ENCODE results near the gene SLC38A10.

The SLC38A10 gene

DNA sequence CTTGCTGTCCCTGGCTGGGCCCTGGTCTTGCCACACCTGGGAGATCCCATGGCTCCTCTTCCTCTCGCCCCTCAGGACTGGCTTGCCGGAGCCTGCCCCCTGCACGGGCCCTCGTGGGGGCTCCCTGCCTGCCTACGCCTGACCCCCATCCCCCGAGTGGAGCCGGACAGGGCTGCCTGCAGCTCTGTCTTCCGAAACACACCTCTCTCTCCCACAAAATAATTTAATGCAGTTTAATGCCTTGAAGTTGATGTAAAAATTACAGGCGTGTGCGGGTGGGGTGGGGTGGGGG lies 22.4 kb upstream of the SLC38A10 start:
- no peak overlapping the region for H3K4me3 ChIP-seq (replicated peaks; ENCODE audit: low read depth, low read length)
- no peak for DNase-seq (ENCODE audit: extremely low read depth, low read depth)
- no peak for TF ChIP-seq CTCF (IDR thresholded peaks at IDR 0.05; ENCODE audit: low read depth, low read length, missing control alignments)

DNA sequence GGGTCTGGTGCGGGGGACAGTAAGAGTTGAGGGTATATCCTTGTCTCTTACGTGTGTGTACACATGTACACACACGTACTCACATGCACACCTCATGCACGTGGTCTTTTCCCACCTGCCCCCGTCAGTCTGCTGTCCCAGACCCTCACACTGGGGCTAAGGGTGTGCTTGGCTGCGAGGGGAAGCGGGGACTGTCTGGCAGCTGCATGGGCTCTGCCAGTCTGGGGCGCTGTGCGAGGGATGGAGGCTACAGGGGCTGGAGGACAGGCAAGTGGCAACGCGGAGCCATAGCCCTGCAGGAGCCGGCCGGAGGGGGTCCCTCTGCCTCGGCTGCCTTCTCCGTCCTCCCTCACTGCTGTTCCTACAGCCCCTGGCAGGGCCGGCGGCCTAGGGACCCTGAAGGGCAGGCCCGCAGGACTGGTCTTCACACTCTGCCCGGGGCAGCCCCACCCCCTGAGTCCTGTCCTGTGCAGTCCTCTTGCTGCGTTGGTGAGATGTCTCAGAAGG lies 20.8 kb upstream of the SLC38A10 start:
- no peak for DNase-seq (ENCODE audit: extremely low read depth, low read depth)
- no peak overlapping the region for H3K4me3 ChIP-seq (replicated peaks; ENCODE audit: low read depth, low read length)
- no peak for TF ChIP-seq CTCF (IDR thresholded peaks at IDR 0.05; ENCODE audit: low read depth, low read length, missing control alignments)

DNA sequence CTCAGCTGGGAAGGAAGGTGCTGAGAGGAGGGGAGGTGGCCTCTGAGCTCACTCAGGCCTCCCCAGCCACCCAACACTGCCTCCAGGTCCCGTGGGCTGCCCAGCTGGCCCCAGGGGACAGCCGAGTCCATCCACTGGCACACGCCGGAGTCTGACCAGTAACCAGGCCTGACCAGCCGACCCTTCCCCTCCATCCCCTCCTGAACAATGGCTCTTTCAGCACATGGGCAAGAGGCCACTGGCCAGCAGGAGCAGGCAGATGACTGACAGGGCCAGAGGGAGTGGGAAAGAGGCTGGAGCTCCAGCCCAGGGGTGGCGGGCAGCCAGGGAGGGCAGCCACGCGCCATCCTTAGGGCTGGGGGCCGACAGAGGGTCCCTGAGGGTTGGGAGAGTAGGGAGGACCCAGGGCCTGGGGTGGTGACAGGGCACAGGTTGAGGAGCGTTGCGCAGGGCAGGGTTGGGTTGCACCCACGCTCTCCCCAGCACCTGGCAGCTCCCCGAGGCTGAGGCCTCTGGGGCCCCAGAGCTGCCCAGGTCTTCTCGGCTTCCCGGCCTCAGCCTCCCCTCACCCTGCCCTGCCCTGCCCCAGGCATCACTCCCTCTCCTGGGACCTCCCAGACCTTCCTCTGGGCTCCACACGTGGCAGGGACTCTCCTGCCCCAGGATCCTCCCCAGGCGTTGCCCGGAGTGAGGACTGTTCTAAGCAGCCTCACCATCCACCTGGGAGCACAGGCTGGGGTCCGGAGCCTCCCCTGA lies 20.2 kb upstream of the SLC38A10 start:
- no peak overlapping the region for H3K4me3 ChIP-seq (replicated peaks; ENCODE audit: low read depth, low read length)
- no peak for TF ChIP-seq CTCF (IDR thresholded peaks at IDR 0.05; ENCODE audit: low read depth, low read length, missing control alignments)
- DNase-seq (ENCODE audit: extremely low read depth, low read depth): no peak

DNA sequence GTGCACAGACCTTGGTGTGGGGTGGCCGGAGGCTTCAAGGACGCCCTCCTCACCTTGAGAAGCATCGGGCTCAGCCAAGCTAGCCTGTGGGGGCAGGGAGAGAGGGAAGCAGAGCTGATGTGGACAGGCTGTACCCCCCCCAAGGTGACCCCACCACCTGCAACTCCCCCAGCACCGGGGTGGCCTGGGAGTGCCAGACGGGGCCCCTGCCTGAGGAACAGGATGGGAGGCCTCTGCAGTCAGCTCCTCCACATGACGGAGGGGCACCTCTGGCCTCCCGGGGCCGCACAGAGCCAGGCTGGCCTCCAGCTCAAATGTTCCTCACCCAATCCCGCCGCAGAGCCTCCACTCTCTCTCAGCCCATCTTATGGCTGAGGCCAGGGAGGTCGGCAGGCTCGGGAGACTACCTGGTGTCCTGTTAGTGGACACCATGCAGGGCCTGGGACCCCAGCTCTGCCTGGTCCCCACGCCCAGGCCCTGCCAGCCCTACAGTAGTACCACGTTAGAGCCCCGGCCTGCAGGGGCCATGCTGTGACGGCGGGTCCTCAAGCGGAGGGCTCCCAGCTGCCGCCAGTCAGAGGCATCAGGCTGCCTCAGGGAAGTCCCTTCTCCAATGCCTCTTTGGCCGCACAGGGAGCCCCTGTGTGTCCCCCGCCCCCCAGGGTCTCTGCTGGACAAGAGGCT lies 19.4 kb upstream of the SLC38A10 start:
- DNase-seq (ENCODE audit: extremely low read depth, low read depth): no peak
- H3K4me3 ChIP-seq (replicated peaks; ENCODE audit: low read depth, low read length): no peak overlapping the region
- no peak for TF ChIP-seq CTCF (IDR thresholded peaks at IDR 0.05; ENCODE audit: low read depth, low read length, missing control alignments)

- TF ChIP-seq CTCF (IDR thresholded peaks at IDR 0.05; ENCODE audit: low read depth, low read length, missing control alignments): no peak
- no peak for DNase-seq (ENCODE audit: extremely low read depth, low read depth)
- H3K4me3 ChIP-seq (replicated peaks; ENCODE audit: low read depth, low read length): no peak overlapping the region
Observed at GRCh38 chr17:81313776-81314397, 18.8 kb upstream of the SLC38A10 start.

DNA sequence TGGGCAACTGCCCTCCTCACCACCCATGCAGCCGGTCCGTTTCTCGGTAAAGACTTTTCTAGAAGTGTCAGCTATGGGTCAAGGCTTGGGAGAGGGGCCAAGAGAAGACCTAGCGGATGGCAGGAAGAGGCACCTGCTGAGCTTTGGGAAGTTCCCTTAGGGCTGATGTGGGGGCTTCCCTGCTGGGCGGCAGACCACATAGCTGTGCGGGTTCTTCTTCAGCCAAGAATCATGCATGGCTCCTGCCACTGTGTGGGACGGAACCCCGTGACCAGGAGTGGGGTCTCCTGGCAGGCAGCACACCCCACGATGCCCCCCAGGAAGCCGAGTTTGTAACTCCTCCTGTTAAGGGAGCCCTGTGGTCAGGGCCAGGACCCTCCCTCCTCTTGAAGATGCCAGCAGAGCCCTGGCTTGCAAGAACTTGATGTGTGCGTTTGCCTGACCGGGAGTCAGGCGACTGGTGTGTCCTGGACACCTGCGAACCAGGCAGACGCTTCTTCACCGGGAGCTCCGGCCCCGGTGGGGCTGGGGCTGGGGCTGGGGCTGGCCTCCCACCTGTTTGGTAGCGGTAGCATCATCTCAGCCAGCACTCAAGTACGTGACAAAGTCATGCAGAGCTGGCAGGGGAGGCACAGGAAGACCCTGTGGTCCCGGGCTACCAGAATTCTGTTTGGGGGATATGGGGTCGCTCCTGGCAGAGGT lies 17.7 kb upstream of the SLC38A10 start:
- DNase-seq (ENCODE audit: extremely low read depth, low read depth): no peak
- H3K4me3 ChIP-seq (replicated peaks; ENCODE audit: low read depth, low read length): no peak overlapping the region
- TF ChIP-seq CTCF (IDR thresholded peaks at IDR 0.05; ENCODE audit: low read depth, low read length, missing control alignments): no peak

Measured in HFF-Myc (cell line).